Astrocyte (in vitro differentiated cells and primary cell): ENCODE results near the gene TMEM236. TPM values are rescaled to one million over a fixed set of nuclear protein-coding genes. Genes with fewer than 3 reads are reported as not detected.

Experiments used
- DNase-seq: peaks from one replicate; pipeline ENCODE4 v3.0.0-alpha.2; 2010; ENCODE audit warnings: low read depth
- FAIRE-seq: peaks from 2 replicates; lab custom pipeline; 2011; peaks lifted over from hg19 to GRCh38; lab: Jason Lieb, UNC
- H2AFZ ChIP-seq: 2 replicates; pipeline ENCODE4 v1.6.0; 2012; ENCODE audit warnings: low read depth, low read length, inconsistent platforms
- H3K27ac ChIP-seq: 2 replicates; pipeline ENCODE4 v1.5.1; 2011; ENCODE audit warnings: low read depth, low read length, inconsistent platforms
- H3K27me3 ChIP-seq: 2 replicates; pipeline ENCODE4 v1.6.0; 2011; ENCODE audit warnings: low read length, inconsistent platforms; ENCODE audit not compliant: insufficient read depth
- H3K36me3 ChIP-seq: 2 replicates; pipeline ENCODE4 v1.5.1; 2011; ENCODE audit warnings: low read length, inconsistent platforms; ENCODE audit not compliant: insufficient read depth
- H3K4me1 ChIP-seq: 2 replicates; pipeline ENCODE4 v1.5.1; 2011; ENCODE audit warnings: low read length, inconsistent platforms; ENCODE audit not compliant: insufficient read depth
- H3K4me2 ChIP-seq: 2 replicates; pipeline ENCODE4 v1.6.0; 2012; ENCODE audit warnings: low read length, inconsistent platforms
- H3K4me3 ChIP-seq: 2 replicates; pipeline ENCODE4 v1.5.1; 2011; ENCODE audit warnings: low read depth, mild to moderate bottlenecking, low read length, inconsistent platforms; ENCODE audit not compliant: insufficient read depth
- H3K79me2 ChIP-seq: 2 replicates; pipeline ENCODE4 v1.6.0; 2012; ENCODE audit warnings: mild to moderate bottlenecking, low read length, inconsistent platforms; ENCODE audit not compliant: insufficient read depth
- H3K9ac ChIP-seq: 2 replicates; pipeline ENCODE4 v1.6.0; 2012; ENCODE audit warnings: mild to moderate bottlenecking, low read length, inconsistent platforms
- H3K9me3 ChIP-seq: 2 replicates; pipeline ENCODE4 v1.5.1; 2012; ENCODE audit warnings: low read depth, mild to moderate bottlenecking, low read length, inconsistent platforms; ENCODE audit not compliant: insufficient read depth
- H4K20me1 ChIP-seq: 2 replicates; pipeline ENCODE4 v1.6.0; 2012; ENCODE audit warnings: low read length, inconsistent platforms; ENCODE audit not compliant: insufficient read depth
- H3K27ac Mint-ChIP-seq: one replicate; pipeline ENCODE4 v1.8.0; 2021; ENCODE audit warnings: mild to moderate bottlenecking, mixed read lengths; ENCODE audit not compliant: unreplicated experiment
- H3K27me3 Mint-ChIP-seq: one replicate; pipeline ENCODE4 v1.8.0; 2021; ENCODE audit warnings: low read depth, mixed read lengths; ENCODE audit not compliant: unreplicated experiment
- H3K36me3 Mint-ChIP-seq: one replicate; pipeline ENCODE4 v1.8.0; 2021; ENCODE audit warnings: low read depth, mixed read lengths; ENCODE audit not compliant: unreplicated experiment
- H3K4me1 Mint-ChIP-seq: one replicate; pipeline ENCODE4 v1.8.0; 2021; ENCODE audit warnings: low read depth, mixed read lengths; ENCODE audit not compliant: unreplicated experiment
- H3K4me3 Mint-ChIP-seq: one replicate; pipeline ENCODE4 v1.8.0; 2021; ENCODE audit warnings: mild to moderate bottlenecking, moderate library complexity, mixed read lengths; ENCODE audit not compliant: unreplicated experiment
- H3K9me3 Mint-ChIP-seq: one replicate; pipeline ENCODE4 v1.8.0; 2021; ENCODE audit warnings: mild to moderate bottlenecking, mixed read lengths; ENCODE audit not compliant: unreplicated experiment
- CTCF ChIP-seq: IDR thresholded peaks from 2 replicates; pipeline ENCODE4 v1.5.1; 2011; ENCODE audit warnings: low read depth, mild to moderate bottlenecking, inconsistent platforms, low read length, moderate library complexity; ENCODE audit not compliant: insufficient read depth
- EZH2 ChIP-seq: IDR thresholded peaks from 2 replicates; pipeline ENCODE4 v1.6.1; 2012; ENCODE audit warnings: mild to moderate bottlenecking, low read length, inconsistent platforms; ENCODE audit not compliant: insufficient read depth
- total RNA-seq: library from RNA; stranded (reverse); gene quantifications from 2 replicates; pipeline ENCODE4 v1.2.1, GENCODE V29; 2021

TMEM236 gene
- total RNA-seq, 1 donor from 2014 or later: 0.43 TPM

- no peaks in the 10 kb centered on the region for H3K36me3 ChIP-seq
- H3K4me3 ChIP-seq: no peak overlapping the region
- no peaks in the 10 kb centered on the region for H3K27me3 ChIP-seq
- no peaks in the 10 kb centered on the region for H3K4me1 ChIP-seq
- no peak for FAIRE-seq
- no peak overlapping the region for H3K27ac ChIP-seq
- H3K9me3 ChIP-seq: no peaks in the 10 kb centered on the region
- no peaks in the 10 kb centered on the region for H4K20me1 ChIP-seq
- no peaks in the 10 kb centered on the region for H3K79me2 ChIP-seq
- no peak overlapping the region for H3K4me2 ChIP-seq
- no peak for DNase-seq
- Mint-ChIP-seq H3K4me1 (peaks cover 4% of the 10 kb centered on the region), H3K4me3 (no peak overlapping the region), H3K27me3 (peaks cover 10% of the 10 kb centered on the region), H3K36me3 (peaks cover 12% of the 10 kb centered on the region), H3K27ac (no peak overlapping the region), H3K9me3 (peaks cover 5% of the 10 kb centered on the region)
- no peak overlapping the region for H3K9ac ChIP-seq
- H2AFZ ChIP-seq: no peak overlapping the region
- TF ChIP-seq CTCF: no peak
- no peak for TF ChIP-seq EZH2
Observed at GRCh38 chr10:17766731-17767130, 14.7 kb downstream of the TMEM236 start.

GRCh38 chr10:17768496-17768895 lies 16.5 kb downstream of the TMEM236 start:
- FAIRE-seq (no peak), DNase-seq (no peak)
- H3K36me3 Mint-ChIP-seq: peaks cover 10% of the 10 kb centered on the region
- H3K4me2 ChIP-seq: no peak overlapping the region
- H3K4me3 ChIP-seq: no peak overlapping the region
- no peak overlapping the region for H3K9ac ChIP-seq
- H3K9me3 Mint-ChIP-seq: peaks cover 5% of the 10 kb centered on the region
- no peaks in the 10 kb centered on the region for H3K4me1 ChIP-seq
- H3K27ac Mint-ChIP-seq: no peak overlapping the region
- no peaks in the 10 kb centered on the region for H3K79me2 ChIP-seq
- no peaks in the 10 kb centered on the region for H3K36me3 ChIP-seq
- no peak for TF ChIP-seq CTCF
- no peak for TF ChIP-seq EZH2
- H3K27ac ChIP-seq: no peak overlapping the region
- peaks cover 8% of the 10 kb centered on the region for H3K27me3 Mint-ChIP-seq
- H3K9me3 ChIP-seq: no peaks in the 10 kb centered on the region
- H4K20me1 ChIP-seq: no peaks in the 10 kb centered on the region
- H3K4me1 Mint-ChIP-seq: peaks cover 4% of the 10 kb centered on the region
- H2AFZ ChIP-seq: no peak overlapping the region
- H3K4me3 Mint-ChIP-seq: no peak overlapping the region
- no peaks in the 10 kb centered on the region for H3K27me3 ChIP-seq

- H3K9me3 ChIP-seq: no peaks in the 10 kb centered on the region
- no peaks in the 10 kb centered on the region for H3K79me2 ChIP-seq
- no peaks in the 10 kb centered on the region for H3K36me3 ChIP-seq
- H3K27me3 ChIP-seq: no peaks in the 10 kb centered on the region
- H3K4me3 ChIP-seq: no peak overlapping the region
- no peak overlapping the region for H3K4me2 ChIP-seq
- Mint-ChIP-seq H3K4me1 (peaks cover 4% of the 10 kb centered on the region), H3K36me3 (peaks cover 8% of the 10 kb centered on the region), H3K27ac (no peak overlapping the region), H3K4me3 (no peak overlapping the region), H3K9me3 (peaks cover 5% of the 10 kb centered on the region), H3K27me3 (peaks cover 5% of the 10 kb centered on the region)
- TF ChIP-seq CTCF (no peak), EZH2 (no peak)
- H3K27ac ChIP-seq: no peak overlapping the region
- FAIRE-seq (no peak), DNase-seq (peak; percentile 65)
- H3K4me1 ChIP-seq: no peaks in the 10 kb centered on the region
- H2AFZ ChIP-seq: peak overlapping the region; percentile 27
- H3K9ac ChIP-seq: no peak overlapping the region
- H4K20me1 ChIP-seq: no peaks in the 10 kb centered on the region
Observed at GRCh38 chr10:17768957-17769356, 17.0 kb downstream of the TMEM236 start.
